ENCODE data around the gene FRMD8. TPM values are rescaled to one million over a fixed set of nuclear protein-coding genes. Genes with fewer than 3 reads are reported as not detected.

The FRMD8 gene
- total RNA-seq, 1 donor from 2014 or later, result 21.9 TPM

GRCh38 chr11:65363770-65364169, 22.7 kb upstream of the FRMD8 start:
- Histone ChIP-seq H3K36me3 (ENCODE audit: control insufficient read depth, insufficient read depth, low read length) (no peaks in the 10 kb centered on the region), H3K27me3 (ENCODE audit: control insufficient read depth, insufficient read depth, low read length) (no peaks in the 10 kb centered on the region)
- no peak for FAIRE-seq

GRCh38 chr11:65366340-65366773, 20.1 kb upstream of the FRMD8 start:
- peak; percentile 69 for TF ChIP-seq CTCF (IDR thresholded peaks at IDR 0.05; ENCODE audit: insufficient read depth, low read length, severe bottlenecking)
- FAIRE-seq (no peak), DNase-seq (ENCODE audit: low read depth) (peak; percentile 76)
- Histone ChIP-seq H3K27me3 (ENCODE audit: control insufficient read depth, insufficient read depth, low read length) (no peaks in the 10 kb centered on the region), H3K36me3 (ENCODE audit: control insufficient read depth, insufficient read depth, low read length) (no peaks in the 10 kb centered on the region), H3K4me3 (ENCODE audit: low read depth, low read length) (no peak overlapping the region)

More at GRCh38 chr11:65363770-65364169, 22.7 kb upstream of the FRMD8 start:
- TF ChIP-seq CTCF (IDR thresholded peaks at IDR 0.05; ENCODE audit: insufficient read depth, low read length, severe bottlenecking), result no peak
- no peak for DNase-seq (ENCODE audit: low read depth)
- H3K4me3 ChIP-seq (ENCODE audit: low read depth, low read length), result no peak overlapping the region

- no peak for FAIRE-seq
- no peaks in the 10 kb centered on the region for H3K27me3 ChIP-seq (ENCODE audit: control insufficient read depth, insufficient read depth, low read length)
These were observed 15.8 kb upstream of the FRMD8 start for GRCh38 chr11:65370659-65371049.

GRCh38 chr11:65373839-65374580, 12.4 kb upstream of the FRMD8 start:
- FAIRE-seq, result no peak
- H3K36me3 ChIP-seq (ENCODE audit: control insufficient read depth, insufficient read depth, low read length), result no peaks in the 10 kb centered on the region
- no peak for DNase-seq (ENCODE audit: low read depth)
- H3K27me3 ChIP-seq (ENCODE audit: control insufficient read depth, insufficient read depth, low read length), result no peaks in the 10 kb centered on the region
- no peak overlapping the region for H3K4me3 ChIP-seq (ENCODE audit: low read depth, low read length)
- TF ChIP-seq CTCF (IDR thresholded peaks at IDR 0.05; ENCODE audit: insufficient read depth, low read length, severe bottlenecking), result no peak

More at GRCh38 chr11:65370659-65371049, 15.8 kb upstream of the FRMD8 start:
- no peak for DNase-seq (ENCODE audit: low read depth)
- TF ChIP-seq CTCF (IDR thresholded peaks at IDR 0.05; ENCODE audit: insufficient read depth, low read length, severe bottlenecking), result no peak
- no peak overlapping the region for H3K4me3 ChIP-seq (ENCODE audit: low read depth, low read length)
- no peaks in the 10 kb centered on the region for H3K36me3 ChIP-seq (ENCODE audit: control insufficient read depth, insufficient read depth, low read length)

GRCh38 chr11:65375012-65375411, 11.4 kb upstream of the FRMD8 start:
- TF ChIP-seq CTCF (IDR thresholded peaks at IDR 0.05; ENCODE audit: insufficient read depth, low read length, severe bottlenecking), result no peak
- FAIRE-seq, result no peak

More at GRCh38 chr11:65375012-65375411, 11.4 kb upstream of the FRMD8 start:
- peak; percentile 44 for DNase-seq (ENCODE audit: low read depth)
- H3K36me3 ChIP-seq (ENCODE audit: control insufficient read depth, insufficient read depth, low read length), result no peaks in the 10 kb centered on the region
- H3K4me3 ChIP-seq (ENCODE audit: low read depth, low read length), result no peak overlapping the region
- no peaks in the 10 kb centered on the region for H3K27me3 ChIP-seq (ENCODE audit: control insufficient read depth, insufficient read depth, low read length)

All from bronchial epithelial cell (primary cell).